GM12878 (cell line): ENCODE measurements around the gene TRAF7. TPM values are rescaled to one million over a fixed set of nuclear protein-coding genes. Genes with fewer than 3 reads are reported as not detected.

Source experiments
- ATAC-seq: fragments of 200-7000 bp; cut with Tn5 transposase; 3 replicates; pipeline ENCODE4 v1.9.1; 2020; ENCODE audit warnings: mild to moderate bottlenecking, moderate library complexity
- BruUV-seq: library from RNA; stranded (reverse); fragments of 400-500 nt; replicated peaks from 2 replicates; lab custom pipeline; 2021; lab: Mats Ljungman, UMichigan
- CTCF ChIA-PET: fragments of 300-600 bp; sonication (Branson Sonifier 250); formaldehyde crosslinking; extraction: SDS; loops from one replicate; lab custom pipeline; 2021; ENCODE audit warnings: inconsistent platforms; lab: Yijun Ruan, JAX
- POLR2A ChIA-PET: fragments of 350-600 bp; formaldehyde crosslinking; extraction: SDS; loops from one replicate; lab custom pipeline; 2021; ENCODE audit warnings: inconsistent platforms; lab: Charles Lee
- RAD21 ChIA-PET: fragments of 300-600 bp; sonication (Branson Sonifier 250); formaldehyde crosslinking; loops from one replicate; lab custom pipeline; 2023; ENCODE audit warnings: antibody characterized with exemption; ENCODE audit not compliant: unreplicated experiment; lab: Charles Lee
- SMC1A ChIA-PET: fragments of 300-600 bp; sonication (Branson Sonifier 250); formaldehyde crosslinking; loops from one replicate; lab custom pipeline; 2023; ENCODE audit not compliant: unreplicated experiment, uncharacterized antibody; lab: Charles Lee
- DNase-seq: peaks from one replicate; pipeline ENCODE4 v3.0.0-alpha.2; 2011; ENCODE audit warnings: low read depth, low spot score
- FAIRE-seq: peaks from 3 replicates; lab custom pipeline; 2011; peaks lifted over from hg19 to GRCh38; lab: Jason Lieb, UNC
- H2AFZ ChIP-seq: 2 replicates; pipeline ENCODE4 v1.6.0; 2011; ENCODE audit warnings: low read depth, low read length, control low read depth; ENCODE audit not compliant: control insufficient read depth
- H3K27ac ChIP-seq: 2 replicates; pipeline ENCODE4 v1.5.1; 2011; ENCODE audit warnings: control low read depth; ENCODE audit not compliant: control insufficient read depth, insufficient read depth
- H3K27me3 ChIP-seq, 2 experiments: replicated peaks in 1 of 2; 2 replicates each; pipeline versions ENCODE4 v1.6.0 to v1.6.1; 2011; ENCODE audit warnings: low read length in 1 of 2; ENCODE audit not compliant: control insufficient read depth in 2 of 2, insufficient read depth in 2 of 2
- H3K36me3 ChIP-seq, 2 experiments: 2 replicates each; pipeline ENCODE4 v1.5.1; 2011; ENCODE audit warnings: low read length in 1 of 2; ENCODE audit not compliant: control insufficient read depth in 2 of 2, insufficient read depth in 2 of 2
- H3K4me1 ChIP-seq: 2 replicates; pipeline ENCODE4 v1.6.1; 2011; ENCODE audit warnings: mild to moderate bottlenecking, low read length, moderate library complexity, mixed read lengths; ENCODE audit not compliant: control insufficient read depth, insufficient read depth
- H3K4me2 ChIP-seq: 2 replicates; pipeline ENCODE4 v1.6.0; 2011; ENCODE audit warnings: control low read depth; ENCODE audit not compliant: control insufficient read depth, insufficient read depth
- H3K4me3 ChIP-seq: fragments of 200-600 bp; sonication (generic); 2 replicates; pipeline ENCODE4 v1.5.1; 2016
- H3K79me2 ChIP-seq: 2 replicates; pipeline ENCODE4 v1.6.0; 2011; ENCODE audit warnings: low read length; ENCODE audit not compliant: control insufficient read depth, insufficient read depth
- H3K9ac ChIP-seq: 2 replicates; pipeline ENCODE4 v1.8.0; 2011; ENCODE audit warnings: low read length, control low read depth, mixed read lengths; ENCODE audit not compliant: control insufficient read depth, insufficient read depth
- H3K9me3 ChIP-seq: replicated peaks from 3 replicates; pipeline ENCODE4 v1.5.1; 2011; ENCODE audit warnings: mild to moderate bottlenecking, low read length; ENCODE audit not compliant: control insufficient read depth, insufficient read depth
- H4K20me1 ChIP-seq: 2 replicates; pipeline ENCODE4 v1.6.0; 2011; ENCODE audit not compliant: control insufficient read depth, insufficient read depth
- BMI1 ChIP-seq: fragments of 450-650 bp; IDR thresholded peaks from 2 replicates; pipeline ENCODE4 v1.6.1; 2016; ENCODE audit warnings: mild to moderate bottlenecking, moderate library complexity, borderline replicate concordance
- CHD2 ChIP-seq: IDR thresholded peaks from 2 replicates; pipeline ENCODE4 v1.6.1; 2011; ENCODE audit warnings: low read depth, low read length, improper control_type of control experiment, borderline replicate concordance
- KDM1A ChIP-seq: fragments of 200-600 bp; sonication (generic); IDR thresholded peaks from 2 replicates; pipeline ENCODE4 v1.6.1; 2016; ENCODE audit warnings: borderline replicate concordance
- NR2C1 ChIP-seq: fragments of 450-650 bp; IDR thresholded peaks from 2 replicates; pipeline ENCODE4 v1.6.1; 2017; ENCODE audit warnings: antibody characterized with exemption, mild to moderate bottlenecking, moderate library complexity
- RELB ChIP-seq: fragments of 450-650 bp; IDR thresholded peaks from 2 replicates; pipeline ENCODE4 v1.6.1; 2017; ENCODE audit warnings: low read depth, mild to moderate bottlenecking, moderate library complexity
- SMAD1 ChIP-seq: fragments of 450-650 bp; IDR thresholded peaks from 2 replicates; pipeline ENCODE4 v1.6.1; 2018; ENCODE audit warnings: mild to moderate bottlenecking, low read depth; ENCODE audit not compliant: partially characterized antibody
- WGBS: methylation state at CpG from one replicate; pipeline ENCODE4 v1.1.6; 2016; ENCODE audit warnings: low lambda C conversion rate; ENCODE audit not compliant: insufficient replicate concordance, insufficient coverage; ENCODE audit errors: missing lambda C conversion rate; 5-methylcytosine and 5-hydroxymethylcytosine counted together
- in situ Hi-C: fragments of 300-500 bp; cut with MboI; formaldehyde crosslinking; loops from 9 replicates; pipeline ENCODE4 v1.14.3; 2018; ENCODE audit warnings: mixed read lengths
- intact Hi-C: fragments of 100-400 bp; cut with micrococcal nuclease; formaldehyde crosslinking; loops from one replicate; pipeline ENCODE4 v1.14.2; 2022; ENCODE audit not compliant: unreplicated experiment
- polyA plus RNA-seq, 11 experiments: library from polyadenylated mRNA; depleted of rRNA in 4 of 11; unstranded in 6 of 11; stranded (reverse) in 5 of 11; fragments of >200 nt; fragmentation: Nextera tagmentation in 4 of 11; fragmentation: Illumina TruSeq in 1 of 11; extraction: Ambion mirVana in 4 of 11; extraction: Trizol in 1 of 11; gene quantifications; 1 replicate in 1 of 11; 2 replicates in 10 of 11; pipeline versions ENCODE4 v1.2.1 to v1.2.3, GENCODE V29; 2011 to 2016; ENCODE audit warnings: inconsistent platforms in 2 of 11, missing spikeins in 2 of 11, low read depth in 1 of 11
- total RNA-seq, 4 experiments: library from RNA; depleted of rRNA in 3 of 4; stranded (reverse); fragments of >200 nt in 3 of 4; fragmentation: Illumina TruSeq in 1 of 4; extraction: Trizol in 1 of 4; gene quantifications; 2 replicates each; pipeline versions ENCODE4 v1.2.1 to v1.2.3, GENCODE V29; 2013 to 2021
- TF ChIP-seq, protein P1 (sequence below): IDR thresholded peaks from 2 replicates; pipeline ENCODE4 v1.6.1; 2012; ENCODE audit warnings: improper control_type of control experiment, low read depth, low read length; ENCODE audit not compliant: insufficient replicate concordance
- TF ChIP-seq, protein P2 (sequence below): fragments of 450-650 bp; formaldehyde crosslinking; IDR thresholded peaks from 2 replicates; pipeline ENCODE4 v1.4.0; 2022; ENCODE audit warnings: mild to moderate bottlenecking, moderate library complexity

TRAF7 gene
- total and polyA plus RNA-seq, 10 of the 15 experiments (the other 5 are each of a cell fraction or from before 2014, with no cell fraction given) = 0.61 to 87.0 (median 30.0) TPM

DNA sequence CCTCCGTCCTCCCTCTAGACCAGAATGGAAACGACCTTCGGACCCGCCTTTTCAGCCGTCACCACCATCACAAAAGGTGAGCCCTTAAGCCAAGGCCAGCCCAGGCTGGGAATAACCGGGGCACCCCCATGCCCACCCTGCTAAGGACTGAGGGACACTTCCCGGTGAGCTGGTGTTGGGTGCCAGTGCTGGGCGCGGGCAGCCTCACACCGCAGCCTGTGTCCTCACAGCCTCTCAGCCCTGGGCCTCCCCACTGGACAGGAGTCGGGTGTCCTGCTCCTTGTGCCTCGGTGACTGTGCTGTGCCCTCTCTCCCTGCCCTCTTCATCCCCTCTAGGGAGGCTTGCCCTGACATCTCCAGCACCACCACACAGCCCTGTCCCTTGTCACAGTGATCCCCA, 10.3 kb downstream of the TRAF7 start:
- POLR2A ChIA-PET = no interaction called here
- H3K9ac ChIP-seq = no peak overlapping the region

More for the DNA sequence above, 10.3 kb downstream of the TRAF7 start:
- H3K4me1 ChIP-seq = peaks cover under 1% of the 10 kb centered on the region; the same call in 1 of the 2 replicates
- intact Hi-C loops = no loop called here
- no peak overlapping the region for H3K27ac ChIP-seq
- TF ChIP-seq, protein P1, sequence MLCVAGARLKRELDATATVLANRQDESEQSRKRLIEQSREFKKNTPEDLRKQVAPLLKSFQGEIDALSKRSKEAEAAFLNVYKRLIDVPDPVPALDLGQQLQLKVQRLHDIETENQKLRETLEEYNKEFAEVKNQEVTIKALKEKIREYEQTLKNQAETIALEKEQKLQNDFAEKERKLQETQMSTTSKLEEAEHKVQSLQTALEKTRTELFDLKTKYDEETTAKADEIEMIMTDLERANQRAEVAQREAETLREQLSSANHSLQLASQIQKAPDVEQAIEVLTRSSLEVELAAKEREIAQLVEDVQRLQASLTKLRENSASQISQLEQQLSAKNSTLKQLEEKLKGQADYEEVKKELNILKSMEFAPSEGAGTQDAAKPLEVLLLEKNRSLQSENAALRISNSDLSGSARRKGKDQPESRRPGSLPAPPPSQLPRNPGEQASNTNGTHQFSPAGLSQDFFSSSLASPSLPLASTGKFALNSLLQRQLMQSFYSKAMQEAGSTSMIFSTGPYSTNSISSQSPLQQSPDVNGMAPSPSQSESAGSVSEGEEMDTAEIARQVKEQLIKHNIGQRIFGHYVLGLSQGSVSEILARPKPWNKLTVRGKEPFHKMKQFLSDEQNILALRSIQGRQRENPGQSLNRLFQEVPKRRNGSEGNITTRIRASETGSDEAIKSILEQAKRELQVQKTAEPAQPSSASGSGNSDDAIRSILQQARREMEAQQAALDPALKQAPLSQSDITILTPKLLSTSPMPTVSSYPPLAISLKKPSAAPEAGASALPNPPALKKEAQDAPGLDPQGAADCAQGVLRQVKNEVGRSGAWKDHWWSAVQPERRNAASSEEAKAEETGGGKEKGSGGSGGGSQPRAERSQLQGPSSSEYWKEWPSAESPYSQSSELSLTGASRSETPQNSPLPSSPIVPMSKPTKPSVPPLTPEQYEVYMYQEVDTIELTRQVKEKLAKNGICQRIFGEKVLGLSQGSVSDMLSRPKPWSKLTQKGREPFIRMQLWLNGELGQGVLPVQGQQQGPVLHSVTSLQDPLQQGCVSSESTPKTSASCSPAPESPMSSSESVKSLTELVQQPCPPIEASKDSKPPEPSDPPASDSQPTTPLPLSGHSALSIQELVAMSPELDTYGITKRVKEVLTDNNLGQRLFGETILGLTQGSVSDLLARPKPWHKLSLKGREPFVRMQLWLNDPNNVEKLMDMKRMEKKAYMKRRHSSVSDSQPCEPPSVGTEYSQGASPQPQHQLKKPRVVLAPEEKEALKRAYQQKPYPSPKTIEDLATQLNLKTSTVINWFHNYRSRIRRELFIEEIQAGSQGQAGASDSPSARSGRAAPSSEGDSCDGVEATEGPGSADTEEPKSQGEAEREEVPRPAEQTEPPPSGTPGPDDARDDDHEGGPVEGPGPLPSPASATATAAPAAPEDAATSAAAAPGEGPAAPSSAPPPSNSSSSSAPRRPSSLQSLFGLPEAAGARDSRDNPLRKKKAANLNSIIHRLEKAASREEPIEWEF = no peak
- TF ChIP-seq RELB (no peak), NR2C1 (no peak), BMI1 (no peak), KDM1A (no peak), SMAD1 (no peak), CHD2 (no peak)
- TF ChIP-seq, protein P2, sequence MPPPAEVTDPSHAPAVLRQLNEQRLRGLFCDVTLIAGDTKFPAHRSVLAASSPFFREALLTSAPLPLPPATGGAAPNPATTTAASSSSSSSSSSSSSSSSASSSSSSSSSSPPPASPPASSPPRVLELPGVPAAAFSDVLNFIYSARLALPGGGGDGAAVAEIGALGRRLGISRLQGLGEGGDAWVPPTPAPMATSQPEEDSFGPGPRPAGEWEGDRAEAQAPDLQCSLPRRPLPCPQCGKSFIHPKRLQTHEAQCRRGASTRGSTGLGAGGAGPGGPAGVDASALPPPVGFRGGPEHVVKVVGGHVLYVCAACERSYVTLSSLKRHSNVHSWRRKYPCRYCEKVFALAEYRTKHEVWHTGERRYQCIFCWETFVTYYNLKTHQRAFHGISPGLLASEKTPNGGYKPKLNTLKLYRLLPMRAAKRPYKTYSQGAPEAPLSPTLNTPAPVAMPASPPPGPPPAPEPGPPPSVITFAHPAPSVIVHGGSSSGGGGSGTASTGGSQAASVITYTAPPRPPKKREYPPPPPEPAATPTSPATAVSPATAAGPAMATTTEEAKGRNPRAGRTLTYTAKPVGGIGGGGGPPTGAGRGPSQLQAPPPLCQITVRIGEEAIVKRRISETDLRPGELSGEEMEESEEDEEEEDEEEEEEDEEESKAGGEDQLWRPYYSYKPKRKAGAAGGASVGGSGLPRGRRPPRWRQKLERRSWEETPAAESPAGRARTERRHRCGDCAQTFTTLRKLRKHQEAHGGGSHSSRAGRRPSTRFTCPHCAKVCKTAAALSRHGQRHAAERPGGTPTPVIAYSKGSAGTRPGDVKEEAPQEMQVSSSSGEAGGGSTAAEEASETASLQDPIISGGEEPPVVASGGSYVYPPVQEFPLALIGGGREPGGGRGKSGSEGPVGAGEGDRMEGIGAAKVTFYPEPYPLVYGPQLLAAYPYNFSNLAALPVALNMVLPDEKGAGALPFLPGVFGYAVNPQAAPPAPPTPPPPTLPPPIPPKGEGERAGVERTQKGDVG (CRISPR knock-in tag) = no peak
- TF ChIP-seq, all 136 proteins: peak for 0
- Histone ChIP-seq H3K27me3 (no peaks in the 10 kb centered on the region), H2AFZ (no peak overlapping the region), H3K36me3 (peaks cover 6 to 21% of the 10 kb centered on the region in 2 experiments; a peak in 3 of 4 replicates), H3K4me3 (no peak overlapping the region), H3K9me3 (no peaks in the 10 kb centered on the region; the same call in 2 of the 3 replicates), H4K20me1 (no peaks in the 10 kb centered on the region), H3K4me2 (no peak overlapping the region), H3K79me2 (peaks cover 22% of the 10 kb centered on the region)
- ChIA-PET RAD21 (no interaction called here), CTCF (no interaction called here), SMC1A (no interaction called here)
- FAIRE-seq = no peak
- 100% methylated on average over 12 of the region's 12 CpGs for WGBS
- ATAC-seq = no peak
- DNase-seq = no peak
- BruUV-seq = no TSS peak
- in situ Hi-C loops = no loop called here
